MM.1S (cell line): ENCODE results near the gene TRPV4.

Source experiments
- DNase-seq: peaks from one replicate; pipeline ENCODE4 v3.0.0-alpha.2; 2015
- H2AFZ ChIP-seq: fragments of 300-600 bp; sonication (generic); 2 replicates; pipeline ENCODE4 v1.6.0; 2016; ENCODE audit warnings: antibody characterized with exemption, low read length
- H3F3A ChIP-seq: fragments of 300-600 bp; sonication (generic); 2 replicates; pipeline ENCODE4 v1.6.1; 2016; ENCODE audit warnings: mild to moderate bottlenecking, antibody characterized with exemption, low read length, moderate library complexity, mixed read lengths; ENCODE audit not compliant: insufficient read depth
- H3K27ac ChIP-seq: fragments of 300-600 bp; sonication (generic); 2 replicates; pipeline ENCODE4 v1.5.1; 2016; ENCODE audit warnings: mild to moderate bottlenecking, low read length
- H3K27me3 ChIP-seq: fragments of 300-600 bp; sonication (generic); replicated peaks from 2 replicates; pipeline ENCODE4 v1.6.0; 2016; ENCODE audit warnings: low read length; ENCODE audit not compliant: insufficient read depth
- H3K36me3 ChIP-seq: fragments of 300-600 bp; sonication (generic); replicated peaks from 2 replicates; pipeline ENCODE4 v1.6.1; 2016; ENCODE audit warnings: mild to moderate bottlenecking, low read length, mixed read lengths; ENCODE audit not compliant: insufficient read depth
- H3K4me1 ChIP-seq: fragments of 300-600 bp; sonication (generic); 2 replicates; pipeline ENCODE4 v1.6.1; 2016; ENCODE audit warnings: low read length, mixed read lengths
- H3K4me2 ChIP-seq: fragments of 300-600 bp; sonication (generic); 2 replicates; pipeline ENCODE4 v1.6.0; 2016; ENCODE audit warnings: low read depth, low read length
- H3K4me3 ChIP-seq: fragments of 300-600 bp; sonication (generic); 2 replicates; pipeline ENCODE4 v1.5.1; 2016; ENCODE audit warnings: low read length, mixed read lengths
- H3K79me2 ChIP-seq: fragments of 300-600 bp; sonication (generic); 2 replicates; pipeline ENCODE4 v1.6.1; 2016; ENCODE audit warnings: mixed run types, low read length, mixed read lengths
- H3K9ac ChIP-seq: fragments of 300-600 bp; sonication (generic); 2 replicates; pipeline ENCODE4 v1.6.1; 2016; ENCODE audit warnings: low read length, mixed read lengths
- H3K9me2 ChIP-seq: fragments of 300-600 bp; sonication (generic); replicated peaks from 2 replicates; pipeline ENCODE4 v1.6.1; 2016; ENCODE audit warnings: mild to moderate bottlenecking, low read length, mixed read lengths; ENCODE audit not compliant: insufficient read depth
- H3K9me3 ChIP-seq: fragments of 300-600 bp; sonication (generic); replicated peaks from 2 replicates; pipeline ENCODE4 v1.6.1; 2016; ENCODE audit warnings: mild to moderate bottlenecking, low read length, mixed read lengths; ENCODE audit not compliant: insufficient read depth
- H4K20me1 ChIP-seq: fragments of 300-600 bp; sonication (generic); 2 replicates; pipeline ENCODE4 v1.6.1; 2016; ENCODE audit warnings: mild to moderate bottlenecking, low read length, moderate library complexity, mixed read lengths; ENCODE audit not compliant: insufficient read depth
- EZH2 ChIP-seq: fragments of 300-600 bp; sonication (generic); optimal IDR thresholded peaks from 2 replicates; pipeline ENCODE3; 2017; ENCODE audit warnings: low read depth, mild to moderate bottlenecking, antibody characterized with exemption, low read length, mixed read lengths
- EZH2phosphoT487 ChIP-seq: fragments of 300-600 bp; sonication (generic); IDR thresholded peaks from 2 replicates; pipeline ENCODE4 v1.6.1; 2018; ENCODE audit warnings: antibody characterized with exemption, low read length
- TF ChIP-seq, protein P1 (sequence below): fragments of 300-600 bp; sonication (generic); IDR thresholded peaks from 2 replicates; pipeline ENCODE4 v1.5.1; 2016; ENCODE audit warnings: antibody characterized with exemption, low read length, mixed read lengths

The TRPV4 gene

DNA sequence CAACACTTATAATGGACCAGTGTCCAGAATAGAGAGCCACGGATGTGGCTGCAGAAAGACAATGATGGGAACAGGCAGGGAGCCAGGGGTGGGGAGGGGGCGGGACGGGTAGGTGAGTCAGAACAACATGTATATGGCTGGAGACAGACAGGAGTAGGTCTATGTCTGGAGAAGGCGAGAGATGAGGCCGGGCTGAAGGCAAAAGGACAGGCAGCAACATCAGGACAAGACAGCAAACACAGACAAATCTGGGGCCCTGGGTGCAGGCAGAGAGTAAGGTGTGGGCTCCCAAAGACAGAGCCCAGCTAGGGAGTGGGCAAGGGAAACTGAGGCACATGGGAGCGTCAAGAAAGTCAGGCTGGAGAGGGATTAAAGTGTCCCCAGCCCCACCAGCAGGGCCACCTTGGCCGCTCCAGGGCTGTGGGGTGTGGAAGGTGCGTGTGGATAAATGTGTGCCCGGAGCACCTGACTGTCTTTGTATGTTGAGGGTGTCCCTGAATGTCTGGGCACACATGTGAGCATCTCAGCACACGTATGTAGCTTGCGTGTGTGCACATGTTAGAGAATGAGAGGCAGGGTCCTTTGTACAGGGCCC is 75.4 kb downstream of the TRPV4 start:
- no peaks in the 10 kb centered on the region for H3K4me1 ChIP-seq

DNA sequence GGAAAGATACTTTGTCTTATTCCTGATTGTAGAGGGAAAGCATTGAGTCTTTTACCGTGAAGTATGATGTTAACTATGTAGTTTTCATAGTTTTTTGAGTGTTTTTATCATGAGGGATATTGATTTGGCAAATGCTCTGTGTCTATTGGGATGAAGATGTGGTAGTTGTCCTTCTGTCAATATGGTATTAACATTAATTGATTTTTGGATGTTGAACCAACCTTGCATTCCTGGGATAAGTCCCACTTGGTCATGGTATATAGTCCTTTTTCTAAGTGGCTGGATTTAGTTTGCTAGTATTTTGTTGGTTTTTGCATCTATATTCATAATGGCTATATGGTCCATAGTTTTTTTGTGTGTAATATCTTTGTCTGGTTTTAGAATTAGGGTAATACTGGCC is 76.7 kb downstream of the TRPV4 start:
- TF ChIP-seq EZH2 = no peak
- H3K4me3 ChIP-seq = no peak overlapping the region
- no peaks in the 10 kb centered on the region for H3F3A ChIP-seq
- H3K36me3 ChIP-seq = no peaks in the 10 kb centered on the region
- no peak overlapping the region for H3K4me2 ChIP-seq
- DNase-seq = no peak
- no peaks in the 10 kb centered on the region for H3K9me2 ChIP-seq
- no peak overlapping the region for H3K9ac ChIP-seq
- no peaks in the 10 kb centered on the region for H4K20me1 ChIP-seq
- H3K27ac ChIP-seq = no peak overlapping the region
- H3K27me3 ChIP-seq = no peaks in the 10 kb centered on the region
- H3K4me1 ChIP-seq = no peaks in the 10 kb centered on the region
- H2AFZ ChIP-seq = no peak overlapping the region
- no peaks in the 10 kb centered on the region for H3K79me2 ChIP-seq
- H3K9me3 ChIP-seq = no peaks in the 10 kb centered on the region

More for the DNA sequence above, 75.4 kb downstream of the TRPV4 start:
- Histone ChIP-seq H3K9me3 (no peaks in the 10 kb centered on the region), H3K9ac (no peak overlapping the region), H3K9me2 (no peaks in the 10 kb centered on the region), H3K79me2 (no peaks in the 10 kb centered on the region), H3K4me3 (no peak overlapping the region), H2AFZ (no peak overlapping the region), H4K20me1 (no peaks in the 10 kb centered on the region), H3F3A (no peaks in the 10 kb centered on the region), H3K27ac (no peak overlapping the region), H3K4me2 (no peak overlapping the region), H3K36me3 (no peaks in the 10 kb centered on the region), H3K27me3 (no peaks in the 10 kb centered on the region)
- TF ChIP-seq EZH2phosphoT487 = no peak
- TF ChIP-seq, protein P1, sequence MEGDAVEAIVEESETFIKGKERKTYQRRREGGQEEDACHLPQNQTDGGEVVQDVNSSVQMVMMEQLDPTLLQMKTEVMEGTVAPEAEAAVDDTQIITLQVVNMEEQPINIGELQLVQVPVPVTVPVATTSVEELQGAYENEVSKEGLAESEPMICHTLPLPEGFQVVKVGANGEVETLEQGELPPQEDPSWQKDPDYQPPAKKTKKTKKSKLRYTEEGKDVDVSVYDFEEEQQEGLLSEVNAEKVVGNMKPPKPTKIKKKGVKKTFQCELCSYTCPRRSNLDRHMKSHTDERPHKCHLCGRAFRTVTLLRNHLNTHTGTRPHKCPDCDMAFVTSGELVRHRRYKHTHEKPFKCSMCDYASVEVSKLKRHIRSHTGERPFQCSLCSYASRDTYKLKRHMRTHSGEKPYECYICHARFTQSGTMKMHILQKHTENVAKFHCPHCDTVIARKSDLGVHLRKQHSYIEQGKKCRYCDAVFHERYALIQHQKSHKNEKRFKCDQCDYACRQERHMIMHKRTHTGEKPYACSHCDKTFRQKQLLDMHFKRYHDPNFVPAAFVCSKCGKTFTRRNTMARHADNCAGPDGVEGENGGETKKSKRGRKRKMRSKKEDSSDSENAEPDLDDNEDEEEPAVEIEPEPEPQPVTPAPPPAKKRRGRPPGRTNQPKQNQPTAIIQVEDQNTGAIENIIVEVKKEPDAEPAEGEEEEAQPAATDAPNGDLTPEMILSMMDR = no peak
- TF ChIP-seq EZH2 = no peak
- no peak for DNase-seq

DNA sequence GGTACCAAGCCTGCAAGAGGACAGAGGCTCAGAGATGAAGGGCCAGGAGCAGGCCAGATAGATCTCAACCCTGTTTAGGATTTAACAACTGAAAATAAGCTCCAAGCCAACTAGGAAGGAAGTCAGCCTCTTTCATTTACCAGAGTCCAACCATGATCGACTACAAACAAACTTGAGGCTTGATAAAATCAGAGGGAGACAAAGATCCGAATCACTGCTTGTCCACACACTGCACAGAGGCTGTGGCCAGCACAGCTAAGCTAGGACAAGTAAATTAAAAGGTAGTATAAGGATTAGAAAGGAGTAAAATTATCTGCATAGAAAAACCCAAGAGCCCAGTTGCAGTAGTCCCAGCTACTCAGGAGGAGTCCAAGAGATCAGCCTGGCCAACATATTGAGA is 79.2 kb downstream of the TRPV4 start:
- no peak overlapping the region for H3K4me2 ChIP-seq
- H3K4me1 ChIP-seq = no peaks in the 10 kb centered on the region
- no peaks in the 10 kb centered on the region for H3K9me2 ChIP-seq
- H3K27me3 ChIP-seq = no peaks in the 10 kb centered on the region
- no peaks in the 10 kb centered on the region for H4K20me1 ChIP-seq
- no peak overlapping the region for H3K9ac ChIP-seq
- H3F3A ChIP-seq = no peaks in the 10 kb centered on the region
- no peaks in the 10 kb centered on the region for H3K79me2 ChIP-seq
- no peak overlapping the region for H2AFZ ChIP-seq
- TF ChIP-seq, protein P1 = no peak
- TF ChIP-seq EZH2phosphoT487 = no peak
- TF ChIP-seq EZH2 = no peak
- no peak for DNase-seq
- H3K9me3 ChIP-seq = no peaks in the 10 kb centered on the region
- no peaks in the 10 kb centered on the region for H3K36me3 ChIP-seq
- H3K4me3 ChIP-seq = no peak overlapping the region
- H3K27ac ChIP-seq = no peak overlapping the region

DNA sequence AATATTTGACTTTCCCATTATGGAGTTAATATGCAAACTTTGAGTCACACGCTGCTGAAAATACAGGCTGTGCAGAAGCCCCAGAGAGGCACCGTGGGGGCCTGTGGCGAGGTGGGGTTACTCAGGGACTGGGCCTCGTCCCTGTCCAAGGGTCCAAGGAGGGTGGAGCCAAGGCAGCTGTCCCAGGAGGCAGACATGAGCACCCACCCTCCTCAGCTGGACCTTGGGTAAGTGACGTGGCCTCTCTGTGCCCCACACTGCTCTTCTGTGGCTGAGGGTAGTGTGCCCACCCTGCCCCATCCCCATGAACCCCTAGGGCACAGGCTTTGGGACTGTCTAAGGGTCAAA is 80.2 kb downstream of the TRPV4 start:
- Histone ChIP-seq H2AFZ (no peak overlapping the region), H3K27ac (no peak overlapping the region), H3K4me2 (no peak overlapping the region), H3K4me1 (no peaks in the 10 kb centered on the region), H4K20me1 (no peaks in the 10 kb centered on the region), H3F3A (no peaks in the 10 kb centered on the region), H3K27me3 (no peaks in the 10 kb centered on the region), H3K4me3 (no peak overlapping the region), H3K9me3 (no peaks in the 10 kb centered on the region), H3K79me2 (no peaks in the 10 kb centered on the region), H3K9ac (no peak overlapping the region), H3K9me2 (no peaks in the 10 kb centered on the region), H3K36me3 (no peaks in the 10 kb centered on the region)
- TF ChIP-seq, protein P1 = no peak
- TF ChIP-seq EZH2phosphoT487 (no peak), EZH2 (no peak)
- DNase-seq = no peak
